ENCODE results near the gene RNF151.
"Not testable (repeated sequence)": the region's sequence is repeated elsewhere in the genome, so short reads cannot be mapped to it uniquely, and the experiment has no call there.

The RNF151 gene

DNA sequence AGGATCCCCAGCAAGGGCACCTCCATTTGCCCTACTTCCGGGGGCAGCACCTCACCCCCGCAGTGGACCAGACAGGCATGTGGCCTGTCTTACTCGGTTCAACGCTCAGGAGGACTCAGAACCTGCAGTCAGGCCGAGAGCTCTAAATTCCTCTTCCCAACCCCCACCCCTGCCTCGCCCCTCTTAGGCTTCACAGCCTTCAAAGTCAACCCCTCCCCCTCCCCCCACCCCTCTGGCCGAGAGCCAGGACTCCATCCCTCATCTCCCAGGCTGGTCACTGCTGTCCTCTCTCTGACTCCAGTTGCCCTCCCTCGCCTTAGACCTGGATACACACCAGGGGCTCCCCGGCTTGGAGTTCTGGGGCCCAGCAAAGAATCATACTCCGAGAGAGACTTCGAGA, 40.4 kb upstream of the RNF151 start:
- peaks cover 43% of the 10 kb centered on the region for H3K27me3 ChIP-seq (ENCODE audit: insufficient read depth, low read length)
- H3K9ac ChIP-seq (ENCODE audit: low read depth, low read length) = no peak overlapping the region
- H3K4me1 ChIP-seq (ENCODE audit: insufficient read depth, low read length) = no peaks in the 10 kb centered on the region
- H3K27ac ChIP-seq (ENCODE audit: low read depth, low read length) = no peak overlapping the region
- WGBS = 52% methylated on average over 11 of the region's 11 CpGs
- H3K9me3 ChIP-seq (ENCODE audit: insufficient read depth, low read depth, low read length) = no peaks in the 10 kb centered on the region
- H3K4me3 ChIP-seq (ENCODE audit: low read length) = no peak overlapping the region
- no peaks in the 10 kb centered on the region for H3K36me3 ChIP-seq (ENCODE audit: insufficient read depth, low read length)

DNA sequence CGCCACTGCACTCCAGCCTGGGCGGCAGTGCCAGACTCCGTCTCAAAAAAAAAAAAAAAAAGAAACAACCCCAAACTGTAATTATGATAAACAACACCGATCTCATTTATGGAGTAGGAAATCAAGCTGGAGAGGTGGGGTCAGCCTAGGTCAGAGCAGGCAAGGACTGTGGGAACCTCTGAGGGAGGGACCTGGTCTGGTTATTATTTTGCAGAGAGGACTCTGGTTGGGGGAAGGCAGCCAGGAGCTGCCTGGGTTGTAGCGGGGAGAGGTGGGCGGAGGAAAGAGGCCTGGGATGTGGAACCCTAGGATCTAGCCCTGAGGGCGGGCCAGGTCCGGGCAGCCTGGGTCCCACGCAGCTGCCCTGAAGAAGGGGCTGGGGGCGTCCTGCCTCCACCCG, 37.6 kb upstream of the RNF151 start:
- Histone ChIP-seq H3K36me3 (ENCODE audit: insufficient read depth, low read length) (no peaks in the 10 kb centered on the region), H3K27me3 (ENCODE audit: insufficient read depth, low read length) (peaks cover 18% of the 10 kb centered on the region), H3K9me3 (ENCODE audit: insufficient read depth, low read depth, low read length) (no peaks in the 10 kb centered on the region), H3K4me1 (ENCODE audit: insufficient read depth, low read length) (no peaks in the 10 kb centered on the region), H3K4me3 (ENCODE audit: low read length) (peak overlapping the region; percentile 50), H3K9ac (ENCODE audit: low read depth, low read length) (no peak overlapping the region), H3K27ac (ENCODE audit: low read depth, low read length) (no peak overlapping the region)
- WGBS = 21% methylated on average over 8 of the region's 11 CpGs

DNA sequence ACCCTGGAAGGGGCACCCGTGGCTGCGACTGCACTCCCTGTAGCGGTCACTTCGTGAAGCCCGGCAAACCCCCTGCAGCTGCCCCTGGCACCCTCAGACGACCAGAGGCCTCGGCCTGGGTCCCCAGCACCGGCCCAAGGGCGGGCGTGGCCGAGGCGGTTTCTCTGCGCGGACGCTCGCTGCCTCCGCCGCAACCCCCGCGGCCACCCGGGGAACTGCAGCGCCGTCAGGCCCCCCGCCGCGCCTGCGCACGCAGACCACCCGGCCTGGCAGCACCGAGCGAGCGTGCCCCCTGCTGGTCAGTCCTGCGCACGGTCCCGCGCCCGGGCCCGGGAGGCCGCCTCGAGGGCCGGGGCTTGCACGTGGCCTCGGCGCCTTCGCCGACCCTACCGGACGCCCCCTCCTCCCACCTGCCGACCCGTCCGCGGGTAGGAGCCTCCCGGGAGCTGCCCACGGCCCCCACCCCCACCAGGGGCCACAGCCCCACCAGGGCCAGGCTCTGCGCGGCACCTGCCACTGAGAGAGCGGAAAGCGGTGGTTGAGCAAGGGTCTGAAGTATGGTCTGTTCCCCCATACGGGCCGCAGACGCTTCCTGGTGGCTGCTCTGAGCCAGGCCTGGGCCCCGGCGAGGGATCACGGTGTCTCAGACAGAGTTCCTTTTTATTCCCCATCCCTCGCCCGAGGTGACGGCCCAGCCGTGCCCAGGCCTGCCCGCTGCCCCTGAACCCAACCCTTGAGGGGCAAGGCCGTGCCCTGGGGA, 36.9 kb upstream of the RNF151 start:
- Histone ChIP-seq H3K27me3 (ENCODE audit: insufficient read depth, low read length) (peaks cover 11% of the 10 kb centered on the region), H3K4me1 (ENCODE audit: insufficient read depth, low read length) (no peaks in the 10 kb centered on the region), H3K27ac (ENCODE audit: low read depth, low read length) (no peak overlapping the region), H3K9me3 (ENCODE audit: insufficient read depth, low read depth, low read length) (no peaks in the 10 kb centered on the region), H3K9ac (ENCODE audit: low read depth, low read length) (no peak overlapping the region; the same call in 1 of the 2 replicates), H3K4me3 (ENCODE audit: low read length) (peak overlapping the region; percentile 50), H3K36me3 (ENCODE audit: insufficient read depth, low read length) (no peaks in the 10 kb centered on the region)
- WGBS = 15% methylated on average over 70 of the region's 70 CpGs

DNA sequence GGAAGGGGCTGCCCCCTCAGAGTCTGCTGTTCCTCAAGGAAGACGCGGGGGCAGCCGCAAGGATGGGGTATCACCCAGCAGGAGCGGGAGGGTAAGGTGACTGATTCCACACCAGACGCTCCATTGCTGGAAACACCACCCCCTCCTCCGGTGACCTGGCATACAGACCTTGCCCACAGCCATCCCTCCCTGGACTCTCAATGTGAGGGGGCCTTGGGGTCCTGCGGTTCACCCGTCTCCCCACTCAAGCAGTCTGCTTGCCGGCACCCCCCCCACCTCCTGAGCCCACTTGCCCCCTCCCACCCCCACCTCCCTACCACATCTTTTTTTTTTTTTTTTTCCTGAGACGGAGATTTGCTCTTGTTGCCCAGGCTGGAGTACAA, 36.3 kb upstream of the RNF151 start:
- H3K9ac ChIP-seq (ENCODE audit: low read depth, low read length) = no peak overlapping the region
- WGBS = 83% methylated on average over 10 of the region's 10 CpGs

DNA sequence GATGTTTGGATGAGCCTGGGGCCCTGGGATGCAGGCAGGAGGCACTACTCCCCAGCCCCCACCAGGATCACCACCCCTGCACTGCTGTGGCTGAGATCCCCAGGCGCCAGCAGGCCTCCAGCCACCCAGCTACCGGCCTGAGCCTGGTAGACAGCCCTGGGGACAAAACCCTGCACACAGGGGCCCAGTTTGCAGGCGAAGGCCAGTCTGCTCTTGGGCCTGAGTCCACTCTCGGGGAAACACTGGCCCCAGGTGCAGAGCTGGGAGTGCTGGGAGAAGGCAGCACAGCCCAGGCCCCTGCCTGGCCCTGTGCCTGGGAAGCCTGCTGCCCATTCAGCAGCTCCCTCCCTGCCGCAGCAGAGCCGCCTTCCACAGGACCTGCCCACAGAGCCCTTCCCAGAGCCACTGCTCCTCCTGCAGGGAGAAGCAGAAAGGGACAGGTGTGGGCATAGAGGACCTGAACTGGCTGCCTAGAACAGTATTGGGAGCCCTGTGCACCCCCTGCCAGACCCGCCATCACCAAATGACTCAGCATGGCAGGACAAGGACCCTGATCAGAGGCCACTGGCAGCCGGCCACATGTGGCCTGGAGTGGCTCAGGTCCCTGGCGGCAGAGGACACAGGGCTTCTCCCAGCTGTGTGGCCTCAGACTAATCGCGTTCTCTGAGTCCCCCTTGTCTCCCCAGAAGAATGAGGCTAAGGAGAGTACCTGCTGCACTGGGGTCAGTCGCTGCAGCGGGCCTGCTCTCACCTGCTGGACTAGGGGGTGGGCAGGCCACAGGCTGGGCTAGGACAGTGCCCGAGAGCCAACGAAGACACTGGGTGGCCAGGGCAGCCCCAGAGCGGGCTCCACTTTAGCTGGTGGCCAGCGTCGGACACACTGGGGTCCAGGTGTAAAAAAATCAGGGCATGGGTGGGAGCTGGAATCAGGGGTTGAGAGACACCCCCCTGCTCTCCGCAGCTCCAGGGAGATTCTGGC, 34.3 kb upstream of the RNF151 start:
- Histone ChIP-seq H3K9ac (ENCODE audit: low read depth, low read length) (no peak overlapping the region; the same call in 1 of the 2 replicates), H3K27ac (ENCODE audit: low read depth, low read length) (no peak overlapping the region), H3K27me3 (ENCODE audit: insufficient read depth, low read length) (peaks cover 10% of the 10 kb centered on the region), H3K4me1 (ENCODE audit: insufficient read depth, low read length) (no peaks in the 10 kb centered on the region), H3K4me3 (ENCODE audit: low read length) (no peak overlapping the region), H3K9me3 (ENCODE audit: insufficient read depth, low read depth, low read length) (no peaks in the 10 kb centered on the region), H3K36me3 (ENCODE audit: insufficient read depth, low read length) (no peaks in the 10 kb centered on the region)
- 81% methylated on average over 19 of the region's 19 CpGs for WGBS

More for the DNA sequence above, 36.3 kb upstream of the RNF151 start:
- H3K36me3 ChIP-seq (ENCODE audit: insufficient read depth, low read length) = no peaks in the 10 kb centered on the region
- peaks cover 10% of the 10 kb centered on the region for H3K27me3 ChIP-seq (ENCODE audit: insufficient read depth, low read length)
- no peak overlapping the region for H3K27ac ChIP-seq (ENCODE audit: low read depth, low read length)
- H3K9me3 ChIP-seq (ENCODE audit: insufficient read depth, low read depth, low read length) = no peaks in the 10 kb centered on the region
- H3K4me3 ChIP-seq (ENCODE audit: low read length) = no peak overlapping the region
- no peaks in the 10 kb centered on the region for H3K4me1 ChIP-seq (ENCODE audit: insufficient read depth, low read length)

DNA sequence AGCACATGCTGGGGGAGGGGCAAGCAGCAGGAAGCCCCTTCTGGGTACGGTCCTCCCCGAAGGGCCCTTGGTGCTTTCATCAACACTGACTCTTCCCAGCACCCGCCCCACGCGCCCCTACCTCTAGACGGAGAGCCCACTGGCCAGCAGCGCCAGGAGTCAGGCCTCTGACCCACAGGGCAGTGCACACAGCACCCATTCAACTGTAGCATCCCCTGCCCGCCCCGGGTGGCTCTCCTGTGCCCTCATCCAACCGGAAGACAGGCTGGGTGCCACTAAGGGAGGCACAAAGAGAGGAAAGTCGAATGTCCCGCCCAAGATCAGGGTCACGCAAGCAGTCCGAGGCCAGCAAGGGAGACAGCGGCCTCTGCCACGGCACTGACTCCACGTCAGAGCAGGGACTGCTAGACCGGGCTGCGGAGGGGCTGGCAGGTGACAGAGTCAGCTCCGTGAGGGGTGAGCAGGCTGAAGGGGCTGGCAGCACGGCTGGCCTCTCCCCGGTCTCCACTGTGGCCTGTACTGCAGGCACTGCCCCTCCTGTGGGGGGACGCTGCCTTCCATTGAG, 33.5 kb upstream of the RNF151 start:
- Histone ChIP-seq H3K27ac (ENCODE audit: low read depth, low read length) (no peak overlapping the region), H3K27me3 (ENCODE audit: insufficient read depth, low read length) (peaks cover 10% of the 10 kb centered on the region), H3K4me3 (ENCODE audit: low read length) (no peak overlapping the region), H3K4me1 (ENCODE audit: insufficient read depth, low read length) (no peaks in the 10 kb centered on the region), H3K9me3 (ENCODE audit: insufficient read depth, low read depth, low read length) (no peaks in the 10 kb centered on the region), H3K9ac (ENCODE audit: low read depth, low read length) (no peak overlapping the region), H3K36me3 (ENCODE audit: insufficient read depth, low read length) (peaks cover 2% of the 10 kb centered on the region)
- WGBS = 80% methylated on average over 23 of the region's 23 CpGs

DNA sequence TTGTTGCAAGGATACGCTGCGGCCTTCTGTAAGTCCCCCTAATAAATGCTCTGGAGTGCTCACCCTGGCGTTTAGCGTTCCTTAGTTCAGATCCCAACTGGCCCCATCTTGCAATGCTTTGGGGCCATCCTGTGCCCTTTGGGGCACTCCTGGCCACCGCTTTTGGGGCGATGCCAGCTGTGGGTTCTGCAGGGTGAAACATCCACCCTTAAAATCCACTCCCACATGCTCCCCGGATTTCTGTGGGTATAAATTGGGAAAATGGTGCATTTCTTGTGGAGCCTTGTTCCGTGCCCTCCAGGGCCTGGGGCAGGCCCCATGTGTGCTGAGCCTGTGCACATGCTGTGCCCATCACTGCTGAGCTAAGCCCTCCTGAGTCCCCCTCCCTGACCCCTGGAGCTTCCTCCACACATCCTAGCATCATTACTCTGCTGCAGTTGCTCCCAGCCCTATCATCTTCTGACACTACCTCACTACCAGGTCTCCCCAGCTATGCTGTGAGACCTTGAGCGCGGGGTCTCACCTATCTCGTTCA, 29.6 kb upstream of the RNF151 start:
- no peaks in the 10 kb centered on the region for H3K9me3 ChIP-seq (ENCODE audit: insufficient read depth, low read depth, low read length)
- H3K9ac ChIP-seq (ENCODE audit: low read depth, low read length) = no peak overlapping the region
- peaks cover 21% of the 10 kb centered on the region for H3K36me3 ChIP-seq (ENCODE audit: insufficient read depth, low read length)
- H3K27ac ChIP-seq (ENCODE audit: low read depth, low read length) = no peak overlapping the region
- 93% methylated on average over 10 of the region's 11 CpGs for WGBS
- 0 out of 2 replicates have a peak, but pooled peaks cover 2% of the 10 kb centered on the region for H3K4me1 ChIP-seq (ENCODE audit: insufficient read depth, low read length)
- H3K27me3 ChIP-seq (ENCODE audit: insufficient read depth, low read length) = no peaks in the 10 kb centered on the region
- no peak overlapping the region for H3K4me3 ChIP-seq (ENCODE audit: low read length)

DNA sequence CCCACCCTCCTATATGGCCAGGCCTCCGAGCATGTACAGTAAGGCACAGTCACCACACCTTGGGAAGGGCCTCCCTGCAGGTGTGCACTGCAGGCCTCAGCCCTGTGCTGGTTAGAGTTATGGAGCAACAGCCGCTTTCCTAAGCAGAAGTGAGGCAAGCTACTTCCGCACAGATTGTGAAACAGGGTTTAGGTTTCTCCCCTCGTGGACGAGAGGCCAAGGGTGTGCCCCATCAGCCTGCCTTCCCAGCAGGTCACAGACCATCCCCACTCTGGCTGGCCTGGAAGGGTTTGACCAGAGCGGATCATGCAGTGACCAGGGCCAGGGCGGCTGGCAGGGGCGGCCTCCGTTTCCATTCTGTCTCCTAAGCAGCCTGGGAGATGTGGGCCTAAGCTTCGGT, 28.3 kb upstream of the RNF151 start:
- Histone ChIP-seq H3K27me3 (ENCODE audit: insufficient read depth, low read length) (peaks cover 5% of the 10 kb centered on the region; the same call in 1 of the 2 replicates), H3K4me3 (ENCODE audit: low read length) (no peak overlapping the region), H3K9me3 (ENCODE audit: insufficient read depth, low read depth, low read length) (no peaks in the 10 kb centered on the region), H3K27ac (ENCODE audit: low read depth, low read length) (no peak overlapping the region), H3K9ac (ENCODE audit: low read depth, low read length) (no peak overlapping the region), H3K4me1 (ENCODE audit: insufficient read depth, low read length) (0 out of 2 replicates have a peak, but pooled peaks cover 5% of the 10 kb centered on the region), H3K36me3 (ENCODE audit: insufficient read depth, low read length) (peaks cover 21% of the 10 kb centered on the region)
- WGBS = 96% methylated on average over 10 of the region's 10 CpGs

DNA sequence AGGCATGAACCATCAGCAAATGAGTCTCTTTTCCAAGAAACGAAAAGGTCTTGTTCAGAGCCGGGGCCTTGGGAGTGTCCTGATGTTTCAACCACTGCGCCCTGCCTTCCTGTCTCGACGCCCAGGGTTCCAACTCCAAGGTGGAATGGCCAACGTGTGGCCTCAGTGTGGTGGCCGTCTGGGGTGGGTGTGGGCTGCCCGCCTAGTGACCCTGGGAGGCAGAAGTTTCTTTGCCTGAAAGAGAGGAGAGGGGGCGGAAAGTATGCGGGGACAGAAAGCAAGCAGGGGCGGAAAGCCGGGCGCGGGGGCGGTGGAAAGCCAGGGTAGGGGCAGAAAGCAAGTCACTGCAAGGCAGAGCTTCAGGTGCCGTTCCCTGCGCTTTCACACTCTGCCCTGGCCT, 27.7 kb upstream of the RNF151 start:
- 0 out of 2 replicates have a peak, but pooled peaks cover 5% of the 10 kb centered on the region for H3K4me1 ChIP-seq (ENCODE audit: insufficient read depth, low read length)
- 95% methylated on average over 17 of the region's 17 CpGs for WGBS
- H3K9ac ChIP-seq (ENCODE audit: low read depth, low read length) = no peak overlapping the region
- no peaks in the 10 kb centered on the region for H3K9me3 ChIP-seq (ENCODE audit: insufficient read depth, low read depth, low read length)
- H3K4me3 ChIP-seq (ENCODE audit: low read length) = no peak overlapping the region
- H3K36me3 ChIP-seq (ENCODE audit: insufficient read depth, low read length) = peaks cover 21% of the 10 kb centered on the region
- H3K27ac ChIP-seq (ENCODE audit: low read depth, low read length) = no peak overlapping the region
- peaks cover 5% of the 10 kb centered on the region; the same call in 1 of the 2 replicates for H3K27me3 ChIP-seq (ENCODE audit: insufficient read depth, low read length)

DNA sequence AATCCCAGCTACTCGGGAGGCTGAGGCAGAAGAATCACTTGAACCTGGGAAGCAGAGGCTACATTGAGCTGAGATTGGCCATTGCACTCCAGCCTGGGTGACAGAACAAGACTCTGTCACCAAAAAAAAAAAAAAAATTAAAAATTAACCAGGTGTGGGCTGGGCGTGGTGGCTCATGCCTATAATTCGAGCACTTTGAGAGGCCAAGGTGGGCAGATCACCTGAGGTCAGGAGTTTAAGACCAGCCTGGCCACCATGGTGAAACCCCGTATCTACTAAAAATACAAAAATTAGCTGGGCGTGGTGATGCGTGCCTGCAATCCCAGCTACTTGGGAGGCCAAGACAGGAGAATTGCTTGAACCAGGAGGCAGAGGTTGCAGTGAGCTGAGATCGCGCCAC, 26.8 kb upstream of the RNF151 start:
- not testable (repeated sequence) for H3K4me3 ChIP-seq (ENCODE audit: low read length); H3K9me3 ChIP-seq (ENCODE audit: insufficient read depth, low read depth, low read length); H3K27ac ChIP-seq (ENCODE audit: low read depth, low read length); H3K4me1 ChIP-seq (ENCODE audit: insufficient read depth, low read length); H3K9ac ChIP-seq (ENCODE audit: low read depth, low read length); H3K27me3 ChIP-seq (ENCODE audit: insufficient read depth, low read length)
- WGBS = 95% methylated on average over 8 of the region's 8 CpGs
- H3K36me3 ChIP-seq (ENCODE audit: insufficient read depth, low read length) = peaks cover 21% of the 10 kb centered on the region
